Measurements from ENCODE around the gene STRA6.

GRCh38 chr15:74243431-74243830 lies 40.8 kb upstream of the STRA6 start:
- TF ChIP-seq POLR2A (IDR thresholded peaks at IDR 0.05) (no peak), CTCF (IDR thresholded peaks at IDR 0.05) (no peak)
